GM23248 (cell line): Measurements from ENCODE around the gene BNIP3.

ENCODE experiments used
- EZH2 ChIP-seq: fragments of 200-600 bp; sonication (generic); IDR thresholded peaks from 2 replicates; pipeline ENCODE4 v1.6.1; 2018; ENCODE audit warnings: antibody characterized with exemption, mild to moderate bottlenecking; ENCODE audit not compliant: insufficient read depth, poor library complexity, severe bottlenecking
- EZH2phosphoT487 ChIP-seq: fragments of 200-600 bp; sonication (generic); IDR thresholded peaks from 2 replicates; pipeline ENCODE4 v1.6.1; 2018; ENCODE audit warnings: antibody characterized with exemption, moderate library complexity, mild to moderate bottlenecking, low read depth; ENCODE audit not compliant: insufficient read depth

DNA sequence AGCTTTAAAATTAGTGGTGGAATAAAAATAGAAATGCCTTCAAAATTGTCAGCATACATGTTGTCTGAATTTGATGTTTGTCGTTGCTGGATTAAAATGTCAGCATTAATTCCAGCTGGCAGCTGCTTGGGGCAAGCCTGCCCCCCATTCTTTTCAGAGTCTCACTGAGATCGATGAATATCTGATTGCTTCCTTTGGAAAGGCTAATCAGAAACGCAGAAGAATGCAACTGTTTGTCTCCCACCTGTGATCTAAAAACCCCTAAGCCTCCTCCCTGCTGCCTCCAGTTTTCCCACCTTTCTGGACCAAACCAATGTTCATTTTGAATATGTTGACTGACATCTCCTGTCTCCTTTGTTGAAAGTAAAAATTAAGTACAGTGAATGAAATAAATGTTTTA lies 27.9 kb upstream of the BNIP3 start:
- no peak for TF ChIP-seq EZH2
- TF ChIP-seq EZH2phosphoT487 = no peak
